Ascending aorta (tissue), 2 donors: ENCODE measurements around the gene BCL11A. TPM values are rescaled to one million over a fixed set of nuclear protein-coding genes. Genes with fewer than 3 reads are reported as not detected.

Experiments used
- DNase-seq, 2 donors: peaks; one replicate each; pipeline ENCODE4 v3.0.0-alpha.2; 2019; ENCODE audit warnings: low spot score in 2 of 2
- H3K27ac ChIP-seq, 2 donors: fragments of 200-600 bp; sonication (generic); one replicate each; pipeline ENCODE4 v1.5.1; 2016 to 2017; ENCODE audit warnings: mild to moderate bottlenecking in 1 of 2
- H3K27me3 ChIP-seq: fragments of 200-600 bp; sonication (generic); one replicate; pipeline ENCODE4 v1.5.1; 2017
- H3K36me3 ChIP-seq, 2 donors: fragments of 200-600 bp; sonication (generic); one replicate each; pipeline ENCODE4 v1.5.1; 2016
- H3K4me1 ChIP-seq, 2 donors: fragments of 200-600 bp; sonication (generic); one replicate each; pipeline ENCODE4 v1.5.1; 2016 to 2017; ENCODE audit warnings: mild to moderate bottlenecking in 1 of 2
- H3K4me3 ChIP-seq, 2 donors: fragments of 200-600 bp; sonication (generic); one replicate each; pipeline ENCODE4 v1.5.1; 2016 to 2017; ENCODE audit warnings: mild to moderate bottlenecking in 1 of 2
- H3K9me3 ChIP-seq, 2 donors: fragments of 200-600 bp; sonication (generic); one replicate each; pipeline ENCODE4 v1.5.1; 2016
- intact Hi-C: fragments of 100-400 bp; cut with DNase I; formaldehyde crosslinking; loops from one replicate; pipeline ENCODE4 v1.15.1; 2023
- total RNA-seq: library from RNA; depleted of rRNA; stranded (reverse); fragments of >200 nt; gene quantifications from one replicate; pipeline ENCODE4 v1.1.0, GENCODE V29; 2016
- TF ChIP-seq, protein P1 (sequence below), 3 experiments: fragments of 200-600 bp in 2 of 3; fragments of 450-650 bp in 1 of 3; sonication (generic) in 2 of 3; IDR thresholded peaks; one replicate each; pipeline ENCODE4 v1.5.1; 2016 to 2019; ENCODE audit warnings: antibody characterized with exemption in 3 of 3, mild to moderate bottlenecking in 1 of 3, moderate library complexity in 1 of 3

The BCL11A gene
- total RNA-seq, 1 donor from 2014 or later: 0.11 TPM

DNA sequence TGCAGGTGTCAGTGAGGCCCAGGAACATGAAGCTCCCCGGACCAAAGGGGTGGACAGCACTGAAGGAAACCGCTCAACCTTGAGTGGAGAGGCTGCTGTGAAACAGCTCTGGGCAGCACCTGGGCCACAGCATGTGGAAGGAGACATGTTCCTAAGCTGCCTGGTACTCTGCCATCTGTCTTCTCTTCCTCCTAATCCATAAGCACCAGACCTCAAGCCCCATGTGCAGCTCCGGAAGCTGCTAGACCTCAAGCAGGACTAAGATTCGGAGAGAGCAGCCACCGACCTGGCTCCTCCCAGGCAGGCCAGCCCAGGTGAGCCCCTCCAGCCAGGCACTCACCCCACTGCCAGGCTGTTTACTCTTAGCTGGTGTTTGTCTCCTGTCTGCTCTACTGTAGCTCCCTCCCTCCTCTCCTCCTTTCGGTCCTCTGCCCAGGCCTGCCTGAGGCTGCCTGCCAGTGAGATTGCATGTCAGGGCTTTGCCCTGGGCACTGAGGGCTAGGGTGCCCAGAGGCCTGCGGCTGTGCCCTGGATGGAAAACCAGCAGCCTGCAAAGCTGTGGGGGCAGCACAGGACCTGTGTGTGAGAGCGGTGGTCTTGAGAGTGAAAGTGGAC, 53.7 kb downstream of the BCL11A start:
- no peak for DNase-seq
- no peak overlapping the region for H3K4me3 ChIP-seq
- H3K9me3 ChIP-seq: no peaks in the 10 kb centered on the region
- no peaks in the 10 kb centered on the region for H3K4me1 ChIP-seq
- no peaks in the 10 kb centered on the region for H3K36me3 ChIP-seq
- H3K27me3 ChIP-seq: no peaks in the 10 kb centered on the region
- H3K27ac ChIP-seq: no peak overlapping the region
- TF ChIP-seq, protein P1, sequence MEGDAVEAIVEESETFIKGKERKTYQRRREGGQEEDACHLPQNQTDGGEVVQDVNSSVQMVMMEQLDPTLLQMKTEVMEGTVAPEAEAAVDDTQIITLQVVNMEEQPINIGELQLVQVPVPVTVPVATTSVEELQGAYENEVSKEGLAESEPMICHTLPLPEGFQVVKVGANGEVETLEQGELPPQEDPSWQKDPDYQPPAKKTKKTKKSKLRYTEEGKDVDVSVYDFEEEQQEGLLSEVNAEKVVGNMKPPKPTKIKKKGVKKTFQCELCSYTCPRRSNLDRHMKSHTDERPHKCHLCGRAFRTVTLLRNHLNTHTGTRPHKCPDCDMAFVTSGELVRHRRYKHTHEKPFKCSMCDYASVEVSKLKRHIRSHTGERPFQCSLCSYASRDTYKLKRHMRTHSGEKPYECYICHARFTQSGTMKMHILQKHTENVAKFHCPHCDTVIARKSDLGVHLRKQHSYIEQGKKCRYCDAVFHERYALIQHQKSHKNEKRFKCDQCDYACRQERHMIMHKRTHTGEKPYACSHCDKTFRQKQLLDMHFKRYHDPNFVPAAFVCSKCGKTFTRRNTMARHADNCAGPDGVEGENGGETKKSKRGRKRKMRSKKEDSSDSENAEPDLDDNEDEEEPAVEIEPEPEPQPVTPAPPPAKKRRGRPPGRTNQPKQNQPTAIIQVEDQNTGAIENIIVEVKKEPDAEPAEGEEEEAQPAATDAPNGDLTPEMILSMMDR (IDR thresholded peaks at IDR 0.05): no peak
- intact Hi-C loops: no loop called here

DNA sequence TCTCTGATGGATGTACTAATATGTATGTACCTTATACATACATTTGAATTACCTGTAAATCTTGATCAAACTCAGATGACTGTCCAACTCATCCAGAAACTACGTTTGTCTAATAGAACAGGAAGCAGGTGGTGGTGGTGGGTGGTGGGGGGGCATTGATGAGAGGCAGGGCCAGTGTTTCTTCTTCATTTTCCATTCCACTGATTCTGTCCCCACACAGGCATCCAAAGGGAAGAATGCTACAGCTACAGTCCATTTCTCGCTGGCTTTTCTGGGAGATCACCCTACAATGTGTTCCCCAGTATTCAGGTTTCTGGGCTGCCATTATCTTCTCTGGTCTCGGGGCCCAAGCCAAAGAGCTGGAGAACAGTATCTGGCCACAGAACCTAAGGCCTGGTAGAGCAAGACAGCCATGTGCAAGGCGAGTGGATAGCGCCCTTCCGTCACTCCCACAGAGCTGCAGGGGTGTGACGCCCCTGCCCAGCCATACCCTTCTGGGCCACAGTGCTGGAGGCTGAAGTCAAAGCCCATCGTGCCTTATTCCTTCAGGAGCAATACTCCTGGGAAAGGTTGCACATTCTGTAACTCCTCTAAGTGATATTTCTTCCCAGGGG, 54.5 kb downstream of the BCL11A start:
- Histone ChIP-seq H3K27me3 (no peaks in the 10 kb centered on the region), H3K4me1 (no peaks in the 10 kb centered on the region), H3K27ac (no peak overlapping the region), H3K4me3 (no peak overlapping the region), H3K36me3 (no peaks in the 10 kb centered on the region), H3K9me3 (no peaks in the 10 kb centered on the region)
- intact Hi-C loops: no loop called here
- DNase-seq: no peak
- TF ChIP-seq, protein P1 (IDR thresholded peaks at IDR 0.05): no peak

DNA sequence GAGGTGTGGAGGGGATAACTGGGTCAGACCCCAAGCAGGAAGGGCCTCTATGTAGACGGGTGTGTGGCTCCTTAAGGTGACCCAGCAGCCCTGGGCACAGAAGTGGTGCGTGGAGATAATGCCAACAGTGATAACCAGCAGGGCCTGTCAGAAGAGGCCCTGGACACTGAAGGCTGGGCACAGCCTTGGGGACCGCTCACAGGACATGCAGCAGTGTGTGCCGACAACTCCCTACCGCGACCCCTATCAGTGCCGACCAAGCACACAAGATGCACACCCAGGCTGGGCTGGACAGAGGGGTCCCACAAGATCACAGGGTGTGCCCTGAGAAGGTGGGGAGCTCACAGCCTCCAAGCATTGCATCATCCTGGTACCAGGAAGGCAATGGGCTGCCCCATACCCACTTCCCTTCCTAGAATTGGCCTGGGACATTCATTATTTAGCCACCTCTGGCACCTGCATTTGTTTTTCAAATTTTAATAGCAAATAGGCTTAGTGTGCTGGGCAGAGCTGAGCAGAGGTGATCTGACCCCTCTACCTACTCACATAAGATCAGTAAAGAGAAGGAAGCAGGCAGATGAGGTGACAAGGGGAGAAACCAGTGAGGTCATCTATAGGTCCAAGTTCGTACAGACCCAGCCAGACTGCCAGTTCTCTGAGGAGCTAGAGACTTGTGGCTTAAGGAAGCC, 55.2 kb downstream of the BCL11A start:
- Histone ChIP-seq H3K4me1 (no peaks in the 10 kb centered on the region), H3K27me3 (no peaks in the 10 kb centered on the region), H3K9me3 (no peaks in the 10 kb centered on the region), H3K27ac (no peak overlapping the region), H3K36me3 (no peaks in the 10 kb centered on the region), H3K4me3 (no peak overlapping the region)
- DNase-seq: no peak
- intact Hi-C loops: no loop called here
- TF ChIP-seq, protein P1 (IDR thresholded peaks at IDR 0.05): no peak

DNA sequence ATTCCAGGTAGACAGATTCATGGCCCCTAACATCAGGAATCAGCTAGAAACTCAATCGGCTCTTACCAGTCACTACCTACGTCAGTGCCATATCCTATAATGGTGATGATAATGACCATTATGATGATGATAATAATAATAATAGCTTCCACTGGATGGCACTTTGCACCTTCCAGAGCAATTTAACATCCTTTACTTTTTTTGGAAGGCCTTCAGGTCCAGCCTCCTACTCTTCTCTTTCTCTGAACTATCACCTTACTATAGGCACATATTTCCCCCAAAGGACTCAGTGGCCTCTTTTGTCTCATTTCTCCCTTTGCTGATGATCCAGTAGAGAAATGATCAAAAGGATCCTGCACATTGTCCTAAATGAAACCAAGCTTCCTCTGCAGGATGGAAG, 56.0 kb downstream of the BCL11A start:
- Histone ChIP-seq H3K36me3 (no peaks in the 10 kb centered on the region), H3K27ac (no peak overlapping the region), H3K27me3 (no peaks in the 10 kb centered on the region), H3K4me3 (no peak overlapping the region), H3K4me1 (no peaks in the 10 kb centered on the region), H3K9me3 (no peaks in the 10 kb centered on the region)
- intact Hi-C loops: no loop called here
- DNase-seq: no peak
- TF ChIP-seq, protein P1 (IDR thresholded peaks at IDR 0.05): no peak

DNA sequence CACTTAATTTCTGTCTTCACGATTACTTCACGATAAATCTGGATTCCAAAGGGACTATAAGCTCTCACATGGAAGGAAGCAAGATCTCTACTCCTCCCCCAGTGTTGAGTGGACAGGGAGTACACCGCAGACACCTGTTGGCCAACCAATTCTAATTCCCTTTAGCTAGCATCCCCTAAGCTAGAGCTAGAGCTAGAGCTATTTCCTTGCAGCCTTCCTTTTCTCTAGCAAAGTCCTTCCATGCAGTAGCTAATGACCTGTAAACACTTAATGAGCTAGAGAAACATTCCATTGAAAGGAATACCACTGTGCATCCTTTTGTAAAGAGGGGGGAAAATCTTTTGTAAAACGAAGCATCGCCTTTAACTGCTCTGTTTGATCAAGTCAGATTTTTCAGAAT, 56.5 kb downstream of the BCL11A start:
- TF ChIP-seq, protein P1 (IDR thresholded peaks at IDR 0.05): no peak
- intact Hi-C loops: no loop called here
- Histone ChIP-seq H3K36me3 (no peaks in the 10 kb centered on the region), H3K27ac (no peak overlapping the region), H3K9me3 (no peaks in the 10 kb centered on the region), H3K27me3 (no peaks in the 10 kb centered on the region), H3K4me3 (no peak overlapping the region), H3K4me1 (no peaks in the 10 kb centered on the region)
- no peak for DNase-seq
